Measurements from ENCODE around the gene DUSP10.
A peak's percentile ranks its signal among the peaks of the same experiment; 100 is the strongest.

Gene DUSP10

GRCh38 chr1:221728037-221728505 lies 13.8 kb downstream of the DUSP10 start:
- DNase-seq: no peak

GRCh38 chr1:221727146-221728036 lies 14.5 kb downstream of the DUSP10 start:
- DNase-seq: no peak

- no peak for DNase-seq
Measured at GRCh38 chr1:221725735-221726672, 15.9 kb downstream of the DUSP10 start.

GRCh38 chr1:221724931-221725605 lies 16.8 kb downstream of the DUSP10 start:
- peak; percentile 45 for DNase-seq

- DNase-seq: no peak
Measured at GRCh38 chr1:221723848-221724236, 18.0 kb downstream of the DUSP10 start.

GRCh38 chr1:221723018-221723847 lies 18.7 kb downstream of the DUSP10 start:
- DNase-seq: no peak

GRCh38 chr1:221722254-221723017 lies 19.5 kb downstream of the DUSP10 start:
- no peak for DNase-seq

GRCh38 chr1:221720545-221720944 lies 21.3 kb downstream of the DUSP10 start:
- DNase-seq: no peak

GRCh38 chr1:221719987-221720386 lies 21.9 kb downstream of the DUSP10 start:
- DNase-seq: no peak

- no peak for DNase-seq
Measured at GRCh38 chr1:221719278-221719597, 22.7 kb downstream of the DUSP10 start.

GRCh38 chr1:221718381-221719277 lies 23.3 kb downstream of the DUSP10 start:
- no peak for DNase-seq

GRCh38 chr1:221717485-221717853 lies 24.4 kb downstream of the DUSP10 start:
- DNase-seq: no peak

GRCh38 chr1:221716713-221717484 lies 25.0 kb downstream of the DUSP10 start:
- no peak for DNase-seq

GRCh38 chr1:221715321-221716169 lies 26.3 kb downstream of the DUSP10 start:
- DNase-seq: no peak

- no peak for DNase-seq
Measured at GRCh38 chr1:221714227-221715152, 27.4 kb downstream of the DUSP10 start.

- DNase-seq: peak; percentile 74
Measured at GRCh38 chr1:221712776-221713431, 29.0 kb downstream of the DUSP10 start.

GRCh38 chr1:221712198-221712684 lies 29.6 kb downstream of the DUSP10 start:
- peak; percentile 58 for DNase-seq

Measured in CD4-positive, alpha-beta T cell treated with Interleukin-15 for 1 hour (primary cell).